HEK293 (cell line): Measurements from ENCODE around the gene RINL.
"Not testable (repeated sequence)": the region's sequence is repeated elsewhere in the genome, so short reads cannot be mapped to it uniquely, and the experiment has no call there.

Source experiments
- CTCF ChIA-PET: fragments of 350-600 bp; formaldehyde crosslinking; extraction: SDS; loops from one replicate; lab custom pipeline; 2021; ENCODE audit warnings: antibody characterized with exemption; lab: Yijun Ruan, JAX
- POLR2A ChIA-PET: fragments of 300-600 bp; formaldehyde crosslinking; extraction: SDS; loops from one replicate; lab custom pipeline; 2020; ENCODE audit warnings: antibody characterized with exemption, inconsistent platforms; lab: Yijun Ruan, JAX
- H3K27ac ChIP-seq: fragments of 200-500 bp; sonication (Bioruptor generic); 2 replicates; pipeline ENCODE4 v1.5.1; 2014; ENCODE audit warnings: low read depth, low read length, control low read depth, inconsistent platforms; ENCODE audit errors: extremely low read depth
- H3K36me3 ChIP-seq, 2 experiments: fragments of 200-500 bp in 1 of 2; sonication (Bioruptor generic) in 1 of 2; 1 replicate in 1 of 2; 2 replicates in 1 of 2; pipeline ENCODE4 v1.5.1; 2014 to 2017; ENCODE audit warnings: inconsistent platforms in 2 of 2, low read length in 2 of 2; ENCODE audit not compliant: control insufficient read depth in 2 of 2, insufficient read depth in 1 of 2
- H3K4me1 ChIP-seq: fragments of 200-500 bp; sonication (Bioruptor generic); 2 replicates; pipeline ENCODE4 v1.5.1; 2014; ENCODE audit warnings: mild to moderate bottlenecking, low read length, inconsistent platforms; ENCODE audit not compliant: control insufficient read depth, insufficient read depth
- H3K4me3 ChIP-seq: 2 replicates; pipeline ENCODE4 v1.5.1; 2011; ENCODE audit warnings: low read depth, mild to moderate bottlenecking, control low read depth, low read length, moderate library complexity
- H3K9me3 ChIP-seq: fragments of 200-500 bp; sonication (Bioruptor generic); 2 replicates; pipeline ENCODE4 v1.5.1; 2014; ENCODE audit warnings: low read depth, low read length, inconsistent platforms; ENCODE audit not compliant: control insufficient read depth, insufficient read depth
- KLF9 ChIP-seq: fragments of 450-650 bp; formaldehyde crosslinking; IDR thresholded peaks from 2 replicates; pipeline ENCODE4 v1.5.1; 2016; ENCODE audit warnings: missing biosample characterization, missing genetic modification characterization, low read depth
- SETDB1 ChIP-seq: IDR thresholded peaks from one replicate; pipeline ENCODE4 v1.6.1; 2017; ENCODE audit warnings: mild to moderate bottlenecking, low read length, moderate library complexity, mixed read lengths; ENCODE audit not compliant: insufficient read length
- ZBTB10 ChIP-seq: fragments of 450-650 bp; formaldehyde crosslinking; IDR thresholded peaks from 2 replicates; pipeline ENCODE4 v1.5.1; 2016; ENCODE audit warnings: missing biosample characterization, missing genetic modification characterization
- ZBTB7A ChIP-seq: fragments of 450-650 bp; formaldehyde crosslinking; IDR thresholded peaks from 2 replicates; pipeline ENCODE4 v1.5.1; 2016; ENCODE audit warnings: low read depth, missing biosample characterization, missing genetic modification characterization
- ZNF121 ChIP-seq: fragments of 450-650 bp; formaldehyde crosslinking; IDR thresholded peaks from 2 replicates; pipeline ENCODE4 v1.5.1; 2016; ENCODE audit warnings: missing biosample characterization, missing genetic modification characterization
- ZNF157 ChIP-seq: fragments of 450-650 bp; formaldehyde crosslinking; IDR thresholded peaks from 2 replicates; pipeline ENCODE4 v1.5.1; 2016; ENCODE audit warnings: missing biosample characterization, missing genetic modification characterization
- ZNF280D ChIP-seq: fragments of 450-650 bp; formaldehyde crosslinking; IDR thresholded peaks from 2 replicates; pipeline ENCODE4 v1.5.1; 2016; ENCODE audit warnings: missing biosample characterization, missing genetic modification characterization
- ZNF341 ChIP-seq: fragments of 450-650 bp; formaldehyde crosslinking; IDR thresholded peaks from 2 replicates; pipeline ENCODE4; 2016; ENCODE audit warnings: low read depth, missing biosample characterization, missing genetic modification characterization
- ZNF423 ChIP-seq: fragments of 450-650 bp; formaldehyde crosslinking; IDR thresholded peaks from 2 replicates; pipeline ENCODE4 v1.5.1; 2016; ENCODE audit warnings: missing biosample characterization, missing genetic modification characterization
- ZNF501 ChIP-seq: fragments of 450-650 bp; formaldehyde crosslinking; IDR thresholded peaks from 2 replicates; pipeline ENCODE4 v1.5.1; 2016; ENCODE audit warnings: missing biosample characterization, missing genetic modification characterization
- ZNF555 ChIP-seq: fragments of 450-650 bp; formaldehyde crosslinking; conservative IDR thresholded peaks from 2 replicates; pipeline ENCODE4 v1.5.1; 2017; ENCODE audit warnings: missing biosample characterization, mild to moderate bottlenecking, missing genetic modification characterization, inconsistent platforms
- ZNF623 ChIP-seq: fragments of 450-650 bp; formaldehyde crosslinking; IDR thresholded peaks from 2 replicates; pipeline ENCODE4 v1.5.1; 2016; ENCODE audit warnings: missing biosample characterization, missing genetic modification characterization
- ZNF776 ChIP-seq: fragments of 450-650 bp; formaldehyde crosslinking; IDR thresholded peaks from 2 replicates; pipeline ENCODE4 v1.5.0; 2017; ENCODE audit warnings: missing biosample characterization, missing genetic modification characterization, borderline replicate concordance

RINL gene

GRCh38 chr19:38889803-38890202 lies 11.7 kb upstream of the RINL start:
- Histone ChIP-seq H3K9me3 (no peaks in the 10 kb centered on the region), H3K27ac (no peak overlapping the region), H3K4me3 (no peak overlapping the region), H3K4me1 (peaks cover 3% of the 10 kb centered on the region; the same call in 1 of the 2 replicates), H3K36me3 (peaks cover 31 to 33% of the 10 kb centered on the region in 2 experiments)
- ChIA-PET CTCF (interaction anchor here (0.6 to 4.1 kb wide), 9 partner anchors 11 to 1417 kb away, joined by 3 to 84 read pairs (median 5); partner anchors contain the start of genes FAM98C, MRPS12, RINL and SARS2), POLR2A (interaction anchor here (0.6 to 2.3 kb wide), 3 partner anchors 10 to 41 kb away, joined by 3 to 6 read pairs (median 3); partner anchors contain the start of genes NFKBIB and SIRT2)
- TF ChIP-seq SETDB1, result no peak
- TF ChIP-seq ZNF423 (tag by site-specific recombination), result no peak
- TF ChIP-seq ZNF157, result peak; percentile 50; the same call in 1 of the 2 replicates
- no peak for TF ChIP-seq KLF9 (tag by site-specific recombination)
- no peak for TF ChIP-seq ZNF555

- H3K36me3 ChIP-seq, result peaks cover 31 to 33% of the 10 kb centered on the region in 2 experiments
- TF ChIP-seq ZBTB10 (tag by site-specific recombination), result no peak
- no peak for TF ChIP-seq ZNF501 (tag by site-specific recombination)
- TF ChIP-seq ZNF623 (tag by site-specific recombination), result peak; percentile 39; the same call in 1 of the 2 replicates
- 0 out of 2 replicates have a peak, but pooled peaks have one; percentile 25 for TF ChIP-seq ZNF341 (tag by site-specific recombination)
- no peak for TF ChIP-seq ZNF776 (tag by site-specific recombination)
- TF ChIP-seq ZBTB7A (tag by site-specific recombination), result no peak
- no peak for TF ChIP-seq ZNF423 (tag by site-specific recombination)
- no peak overlapping the region for H3K4me3 ChIP-seq
- H3K9me3 ChIP-seq, result no peaks in the 10 kb centered on the region
- no peak overlapping the region for H3K27ac ChIP-seq
- CTCF ChIA-PET, result interaction anchor here (0.6 to 4.1 kb wide), 12 partner anchors 12 to 1416 kb away, joined by 3 to 84 read pairs (median 6); partner anchors contain the start of genes MRPS12, RINL and SARS2
- POLR2A ChIA-PET, result interaction anchor here (0.6 to 2.0 kb wide), 3 partner anchors 12 to 38 kb away, joined by 3 to 9 read pairs (median 5); partner anchors contain the start of genes NFKBIB and SIRT2
- H3K4me1 ChIP-seq, result peaks cover 3% of the 10 kb centered on the region; the same call in 1 of the 2 replicates
Observed at GRCh38 chr19:38888876-38889275, 10.8 kb upstream of the RINL start.

- H3K4me3 ChIP-seq, H3K27ac ChIP-seq, H3K9me3 ChIP-seq, H3K4me1 ChIP-seq: not testable (repeated sequence)
- peak; percentile 99 for TF ChIP-seq ZNF121
- 0 out of 2 replicates have a peak, but pooled peaks have one; percentile 58 for TF ChIP-seq ZNF280D (tag by site-specific recombination)
- ChIA-PET POLR2A (interaction anchor here (0.7 kb wide), 2 partner anchors 381 to 468 kb away, joined by 3 to 4 read pairs; no protein-coding TSS in a partner anchor), CTCF (interaction anchor here (0.5 to 2.2 kb wide), 4 partner anchors 16 to 482 kb away, joined by 4 to 8 read pairs (median 5); partner anchors contain the start of genes FAM98C and NFKBIB)
- peaks cover 19 to 51% of the 10 kb centered on the region in 2 experiments for H3K36me3 ChIP-seq
Observed at GRCh38 chr19:38884691-38885090, 6.6 kb upstream of the RINL start.
